ENCODE results near the gene CHCHD4. TPM values are rescaled to one million over a fixed set of nuclear protein-coding genes. Genes with fewer than 3 reads are reported as not detected.
A peak's percentile ranks its signal among the peaks of the same experiment; 100 is the strongest.
"Not testable (repeated sequence)": the region's sequence is repeated elsewhere in the genome, so short reads cannot be mapped to it uniquely, and the experiment has no call there.

The CHCHD4 gene
- total and polyA plus RNA-seq, 4 donors, result 7.5 to 12.0 (median 9.0) TPM

GRCh38 chr3:14082108-14082657 is 42.5 kb downstream of the CHCHD4 start:
- Histone ChIP-seq H3K9me3 (ENCODE audit: control insufficient read depth, low read length) (peaks cover 1% of the 10 kb centered on the region), H3K27ac (ENCODE audit: low read depth in 1 of 2, low read length in 2 of 2) (no peak overlapping the region), H3K27me3 (ENCODE audit: control insufficient read depth in 1 of 2, insufficient read depth in 2 of 2, low read length in 1 of 2) (no peaks in the 10 kb centered on the region), H3K4me3 (ENCODE audit: low read length in 2 of 2) (no peak overlapping the region), H3K4me1 (ENCODE audit: control insufficient read depth in 1 of 2, insufficient read depth in 2 of 2, low read length in 2 of 2) (no peaks in the 10 kb centered on the region), H3K36me3 (ENCODE audit: control insufficient read depth in 1 of 2, insufficient read depth in 2 of 2, low read length in 1 of 2) (no peaks in the 10 kb centered on the region)
- ATAC-seq (ENCODE audit: low FRiP score) (no peak), DNase-seq (no peak)
- intact Hi-C loops (cut with DNase I), result no loop called here
- 81% methylated on average over 5 of the region's 5 CpGs for WGBS, 2 donors

GRCh38 chr3:14077310-14077709 is 47.4 kb downstream of the CHCHD4 start:
- ATAC-seq (ENCODE audit: low FRiP score) (no peak), DNase-seq (no peak)
- intact Hi-C loops (cut with DNase I), result no loop called here
- H3K4me1 ChIP-seq (ENCODE audit: control insufficient read depth in 1 of 2, insufficient read depth in 2 of 2, low read length in 2 of 2), result no peaks in the 10 kb centered on the region
- no peaks in the 10 kb centered on the region for H3K9me3 ChIP-seq (ENCODE audit: control insufficient read depth, low read length)
- H3K4me3 ChIP-seq (ENCODE audit: low read length in 2 of 2), result no peak overlapping the region
- H3K27me3 ChIP-seq (ENCODE audit: control insufficient read depth in 1 of 2, insufficient read depth in 2 of 2, low read length in 1 of 2), result no peaks in the 10 kb centered on the region
- WGBS, 2 donors, result 95 to 96% methylated on average over 1 of the region's 1 CpG
- H3K36me3 ChIP-seq (ENCODE audit: control insufficient read depth in 1 of 2, insufficient read depth in 2 of 2, low read length in 1 of 2), result no peaks in the 10 kb centered on the region
- no peak overlapping the region for H3K27ac ChIP-seq (ENCODE audit: low read depth in 1 of 2, low read length in 2 of 2)

- DNase-seq; H3K36me3 ChIP-seq (ENCODE audit: control insufficient read depth in 1 of 2, insufficient read depth in 2 of 2, low read length in 1 of 2); H3K4me1 ChIP-seq (ENCODE audit: control insufficient read depth in 1 of 2, insufficient read depth in 2 of 2, low read length in 2 of 2); H3K4me3 ChIP-seq (ENCODE audit: low read length in 2 of 2); H3K9me3 ChIP-seq (ENCODE audit: control insufficient read depth, low read length); intact Hi-C loops (cut with DNase I); H3K27me3 ChIP-seq (ENCODE audit: control insufficient read depth in 1 of 2, insufficient read depth in 2 of 2, low read length in 1 of 2); ATAC-seq (ENCODE audit: low FRiP score); H3K27ac ChIP-seq (ENCODE audit: low read depth in 1 of 2, low read length in 2 of 2): not testable (repeated sequence)
- 71 to 78% methylated on average over 3 of the region's 3 CpGs for WGBS, 2 donors
Observed at GRCh38 chr3:14075233-14075632, 49.4 kb downstream of the CHCHD4 start.

GRCh38 chr3:14064910-14065309 is 59.8 kb downstream of the CHCHD4 start:
- peak in 1 of 2 donors; percentile 52 for DNase-seq
- Histone ChIP-seq H3K27me3 (ENCODE audit: control insufficient read depth in 1 of 2, insufficient read depth in 2 of 2, low read length in 1 of 2) (peaks cover 0 to 2% of the 10 kb centered on the region in 2 donors), H3K4me1 (ENCODE audit: control insufficient read depth in 1 of 2, insufficient read depth in 2 of 2, low read length in 2 of 2) (no peaks in the 10 kb centered on the region), H3K36me3 (ENCODE audit: control insufficient read depth in 1 of 2, insufficient read depth in 2 of 2, low read length in 1 of 2) (no peaks in the 10 kb centered on the region), H3K9me3 (ENCODE audit: control insufficient read depth, low read length) (no peaks in the 10 kb centered on the region), H3K27ac (ENCODE audit: low read depth in 1 of 2, low read length in 2 of 2) (no peak overlapping the region), H3K4me3 (ENCODE audit: low read length in 2 of 2) (no peak overlapping the region)
- 57 to 59% methylated on average over 4 of the region's 4 CpGs for WGBS, 2 donors
- intact Hi-C loops (cut with DNase I), result no loop called here
- peak; percentile 44 for ATAC-seq (ENCODE audit: low FRiP score)

- peaks cover 0 to 2% of the 10 kb centered on the region in 2 donors for H3K27me3 ChIP-seq (ENCODE audit: control insufficient read depth in 1 of 2, insufficient read depth in 2 of 2, low read length in 1 of 2)
- WGBS, 2 donors, result 78 to 81% methylated on average over 2 of the region's 2 CpGs
Observed at GRCh38 chr3:14063152-14063551, 61.5 kb downstream of the CHCHD4 start.

More at GRCh38 chr3:14063152-14063551, 61.5 kb downstream of the CHCHD4 start:
- no peak for ATAC-seq (ENCODE audit: low FRiP score)
- Histone ChIP-seq H3K9me3 (ENCODE audit: control insufficient read depth, low read length) (no peaks in the 10 kb centered on the region), H3K27ac (ENCODE audit: low read depth in 1 of 2, low read length in 2 of 2) (no peak overlapping the region), H3K36me3 (ENCODE audit: control insufficient read depth in 1 of 2, insufficient read depth in 2 of 2, low read length in 1 of 2) (no peaks in the 10 kb centered on the region), H3K4me3 (ENCODE audit: low read length in 2 of 2) (no peak overlapping the region), H3K4me1 (ENCODE audit: control insufficient read depth in 1 of 2, insufficient read depth in 2 of 2, low read length in 2 of 2) (no peaks in the 10 kb centered on the region)
- no peak for DNase-seq
- intact Hi-C loops (cut with DNase I), result no loop called here

Other genes with a start within 250 kb of the CHCHD4 start
- gene WNT7A, start 244.8 kb downstream of the CHCHD4 start, total RNA-seq, result not detected
- not detected for gene WNT7A, start 244.8 kb downstream of the CHCHD4 start, polyA plus RNA-seq
- gene TMEM43, start 182 bp upstream of the CHCHD4 start, total RNA-seq, result 100 to 1,000 TPM; 110 to 132 TPM
- 100 to 1,000 TPM in 1 of 2 donors, 10 to 100 TPM in 1; 52.0 to 102 TPM for gene TMEM43, start 182 bp upstream of the CHCHD4 start, polyA plus RNA-seq
- 10 to 100 TPM; 29.7 to 36.7 TPM for gene XPC, start 53.7 kb upstream of the CHCHD4 start, total RNA-seq
- gene XPC, start 53.7 kb upstream of the CHCHD4 start, polyA plus RNA-seq, result 10 to 100 TPM; 14.3 to 37.1 TPM
- gene LSM3, start 53.9 kb upstream of the CHCHD4 start, total RNA-seq, result 1 to 10 TPM; 7.1 to 9.0 TPM
- 10 to 100 TPM; 11.4 to 19.5 TPM for gene LSM3, start 53.9 kb upstream of the CHCHD4 start, polyA plus RNA-seq